K562 (cell line): ENCODE results near the gene CSAD. TPM values are rescaled to one million over a fixed set of nuclear protein-coding genes. Genes with fewer than 3 reads are reported as not detected.

Experiments used
- ZNF124 ChIP-seq: sonication (generic); formaldehyde crosslinking; IDR thresholded peaks from 2 replicates; pipeline ENCODE4 v1.8.1; 2022; ENCODE audit warnings: missing genetic modification reagents
- polyA plus RNA-seq, 8 experiments: library from polyadenylated mRNA; depleted of rRNA in 4 of 8; stranded (reverse) in 5 of 8; unstranded in 3 of 8; fragments of >200 nt; fragmentation: Nextera tagmentation in 2 of 8; fragmentation: Illumina TruSeq in 1 of 8; extraction: Ambion mirVana in 2 of 8; extraction: Trizol in 1 of 8; gene quantifications; 2 replicates each; pipeline versions ENCODE4 v1.2.1 to v1.2.3, GENCODE V29; 2011 to 2014; ENCODE audit warnings: inconsistent platforms in 1 of 8, missing spikeins in 1 of 8
- total RNA-seq, 7 experiments: library from RNA; depleted of rRNA in 6 of 7; stranded (reverse); fragments of >200 nt in 6 of 7; fragmentation: Illumina TruSeq in 2 of 7; extraction: Trizol in 2 of 7; gene quantifications; 2 replicates each; pipeline versions ENCODE4 v1.2.1 to v1.2.3, GENCODE V29; 2011 to 2021; ENCODE audit warnings: low replicate concordance in 1 of 7
- TF ChIP-seq, protein P1 (sequence below), 2 experiments: IDR thresholded peaks; 2 replicates each; pipeline ENCODE4 v1.6.1; 2011; ENCODE audit warnings: borderline replicate concordance in 1 of 2, control low read depth in 1 of 2, low read depth in 1 of 2, low read length in 1 of 2, mild to moderate bottlenecking in 1 of 2, mixed read lengths in 1 of 2, moderate library complexity in 1 of 2; ENCODE audit not compliant: insufficient read depth in 1 of 2, insufficient read length in 1 of 2, poor library complexity in 1 of 2, severe bottlenecking in 1 of 2; ENCODE audit errors: extremely low read depth in 1 of 2
- TF ChIP-seq, protein P2 (sequence below), 2 experiments: fragments of 450-650 bp; IDR thresholded peaks; 2 replicates each; pipeline ENCODE4 v1.6.1; 2018; ENCODE audit warnings: mild to moderate bottlenecking in 2 of 2, low read depth in 1 of 2; ENCODE audit not compliant: partially characterized antibody in 2 of 2

CSAD gene
- total and polyA plus RNA-seq, 9 of the 15 experiments (the other 6 are each of a cell fraction or from before 2014, with no cell fraction given) = 1.8 to 19.6 (median 8.1) TPM

DNA sequence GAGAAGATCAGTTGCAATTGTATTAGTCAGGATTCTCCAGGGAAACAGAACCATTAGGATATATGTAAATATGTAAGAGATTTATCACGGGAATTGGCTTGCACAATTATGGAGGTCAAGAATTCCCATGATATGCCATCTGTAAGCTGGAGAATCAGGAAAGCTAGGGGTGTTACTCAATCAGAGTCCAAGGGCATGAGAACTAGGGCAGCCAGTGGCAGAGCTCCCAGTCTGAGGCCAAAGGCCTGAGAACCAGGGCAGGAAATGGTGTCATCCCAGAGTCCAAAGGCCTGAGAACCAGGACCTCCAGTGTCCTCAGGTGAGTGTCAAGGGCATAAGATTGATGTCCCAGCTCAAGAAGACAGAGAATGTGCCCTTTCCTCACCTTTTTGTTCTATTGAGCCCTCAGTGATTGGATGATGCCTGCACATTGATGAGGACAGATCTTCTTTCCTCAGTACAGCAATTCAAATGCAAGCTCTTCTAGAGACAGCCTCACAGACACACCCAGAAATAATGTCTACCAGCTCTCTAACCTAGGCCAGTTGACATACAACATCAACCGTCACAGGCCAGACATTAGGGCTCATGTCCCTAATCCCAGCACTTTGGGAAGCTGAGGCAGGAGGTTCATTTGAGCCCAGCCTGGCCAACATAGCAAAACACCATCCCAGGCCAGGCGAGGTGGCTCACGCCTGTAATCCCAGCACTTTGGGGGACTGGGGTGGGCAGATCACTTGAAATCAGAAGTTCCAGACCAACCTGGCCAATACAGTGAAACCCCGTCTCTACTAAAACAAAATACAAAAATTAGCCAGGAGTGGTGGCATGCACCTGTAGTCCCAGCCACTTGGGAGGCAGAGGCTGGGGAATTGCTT, 35.1 kb downstream of the CSAD start (continued):
- TF ChIP-seq, protein P1, sequence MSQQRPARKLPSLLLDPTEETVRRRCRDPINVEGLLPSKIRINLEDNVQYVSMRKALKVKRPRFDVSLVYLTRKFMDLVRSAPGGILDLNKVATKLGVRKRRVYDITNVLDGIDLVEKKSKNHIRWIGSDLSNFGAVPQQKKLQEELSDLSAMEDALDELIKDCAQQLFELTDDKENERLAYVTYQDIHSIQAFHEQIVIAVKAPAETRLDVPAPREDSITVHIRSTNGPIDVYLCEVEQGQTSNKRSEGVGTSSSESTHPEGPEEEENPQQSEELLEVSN (IDR thresholded peaks at IDR 0.05; ENCODE audit: borderline replicate concordance in 1 of 2, extremely low read depth in 1 of 2, insufficient read depth in 1 of 2, insufficient read length in 1 of 2, low read depth in 1 of 2, low read length in 1 of 2, poor library complexity in 1 of 2, severe bottlenecking in 1 of 2) = no peak
- TF ChIP-seq ZNF124 (CRISPR knock-in tag) = no peak
- TF ChIP-seq, protein P2, sequence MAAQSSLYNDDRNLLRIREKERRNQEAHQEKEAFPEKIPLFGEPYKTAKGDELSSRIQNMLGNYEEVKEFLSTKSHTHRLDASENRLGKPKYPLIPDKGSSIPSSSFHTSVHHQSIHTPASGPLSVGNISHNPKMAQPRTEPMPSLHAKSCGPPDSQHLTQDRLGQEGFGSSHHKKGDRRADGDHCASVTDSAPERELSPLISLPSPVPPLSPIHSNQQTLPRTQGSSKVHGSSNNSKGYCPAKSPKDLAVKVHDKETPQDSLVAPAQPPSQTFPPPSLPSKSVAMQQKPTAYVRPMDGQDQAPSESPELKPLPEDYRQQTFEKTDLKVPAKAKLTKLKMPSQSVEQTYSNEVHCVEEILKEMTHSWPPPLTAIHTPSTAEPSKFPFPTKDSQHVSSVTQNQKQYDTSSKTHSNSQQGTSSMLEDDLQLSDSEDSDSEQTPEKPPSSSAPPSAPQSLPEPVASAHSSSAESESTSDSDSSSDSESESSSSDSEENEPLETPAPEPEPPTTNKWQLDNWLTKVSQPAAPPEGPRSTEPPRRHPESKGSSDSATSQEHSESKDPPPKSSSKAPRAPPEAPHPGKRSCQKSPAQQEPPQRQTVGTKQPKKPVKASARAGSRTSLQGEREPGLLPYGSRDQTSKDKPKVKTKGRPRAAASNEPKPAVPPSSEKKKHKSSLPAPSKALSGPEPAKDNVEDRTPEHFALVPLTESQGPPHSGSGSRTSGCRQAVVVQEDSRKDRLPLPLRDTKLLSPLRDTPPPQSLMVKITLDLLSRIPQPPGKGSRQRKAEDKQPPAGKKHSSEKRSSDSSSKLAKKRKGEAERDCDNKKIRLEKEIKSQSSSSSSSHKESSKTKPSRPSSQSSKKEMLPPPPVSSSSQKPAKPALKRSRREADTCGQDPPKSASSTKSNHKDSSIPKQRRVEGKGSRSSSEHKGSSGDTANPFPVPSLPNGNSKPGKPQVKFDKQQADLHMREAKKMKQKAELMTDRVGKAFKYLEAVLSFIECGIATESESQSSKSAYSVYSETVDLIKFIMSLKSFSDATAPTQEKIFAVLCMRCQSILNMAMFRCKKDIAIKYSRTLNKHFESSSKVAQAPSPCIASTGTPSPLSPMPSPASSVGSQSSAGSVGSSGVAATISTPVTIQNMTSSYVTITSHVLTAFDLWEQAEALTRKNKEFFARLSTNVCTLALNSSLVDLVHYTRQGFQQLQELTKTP (IDR thresholded peaks at IDR 0.05; ENCODE audit: low read depth in 1 of 2, partially characterized antibody in 2 of 2) = no peak
